Stimulated activated CD8-positive, alpha-beta memory T cell treated with anti-CD3 and anti-CD28 coated beads, Interleukin-12 subunit alpha, Interleukin-12 subunit beta, amount 100 ng/mL, for 4 hours (primary cell): ENCODE measurements around the gene CHMP3.
"Not testable (repeated sequence)": the region's sequence is repeated elsewhere in the genome, so short reads cannot be mapped to it uniquely, and the experiment has no call there.

Experiments used
- DNase-seq: peaks from one replicate; pipeline ENCODE4 v3.0.0-alpha.2; 2020; ENCODE audit warnings: low read depth

Gene CHMP3

DNA sequence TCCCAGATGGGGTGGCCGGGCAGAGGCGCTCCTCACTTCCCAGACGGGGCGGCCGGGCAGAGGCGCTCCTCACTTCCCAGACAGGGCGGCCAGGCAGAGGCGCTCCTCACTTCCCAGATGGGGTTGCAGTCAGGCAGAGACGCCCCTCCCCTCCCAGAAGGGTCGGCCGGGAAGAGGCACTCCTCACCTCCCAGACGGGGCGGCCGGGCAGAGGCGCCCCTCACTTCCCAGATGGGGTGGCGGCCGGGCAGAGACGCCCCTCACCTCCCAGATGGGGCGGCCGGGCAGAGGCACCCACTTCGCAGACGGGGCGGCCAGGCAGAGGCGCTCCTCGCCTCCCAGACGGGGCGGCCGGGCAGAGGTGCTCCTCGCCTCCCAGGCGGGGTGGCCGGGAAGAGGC is 13.8 kb downstream of the CHMP3 start:
- not testable (repeated sequence) for DNase-seq

DNA sequence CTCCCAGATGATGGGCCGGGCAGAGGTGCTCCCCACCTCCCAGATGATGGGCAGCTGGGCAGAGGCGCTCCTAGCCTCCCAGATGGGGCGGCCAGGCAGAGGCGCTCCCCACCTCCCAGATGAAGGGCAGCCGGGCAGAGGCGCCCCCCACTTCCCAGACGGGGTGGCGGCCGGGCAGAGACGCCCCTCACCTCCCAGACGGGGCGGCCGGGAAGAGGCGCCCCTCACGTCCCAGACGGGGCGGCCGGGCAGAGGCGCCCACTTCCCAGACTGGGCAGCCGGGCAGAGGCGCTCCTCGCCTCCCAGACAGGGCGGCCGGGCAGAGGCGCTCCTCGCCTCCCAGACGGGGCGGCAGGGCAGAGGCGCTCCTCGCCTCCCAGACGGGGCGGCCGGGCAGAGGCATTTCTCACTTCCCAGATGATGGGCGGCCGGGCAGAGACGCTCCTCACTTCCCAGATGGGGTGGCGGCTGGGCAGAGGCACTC is 14.3 kb downstream of the CHMP3 start:
- not testable (repeated sequence) for DNase-seq

- DNase-seq, result not testable (repeated sequence)
These were observed 14.9 kb downstream of the CHMP3 start for GRCh38 chr2:86548165-86548912.

- DNase-seq, result not testable (repeated sequence)
These were observed 17.8 kb downstream of the CHMP3 start for GRCh38 chr2:86545296-86545924.

- not testable (repeated sequence) for DNase-seq
These were observed 18.8 kb downstream of the CHMP3 start for GRCh38 chr2:86544278-86545099.

- DNase-seq, result no peak
These were observed 19.4 kb downstream of the CHMP3 start for GRCh38 chr2:86543793-86544192.

DNA sequence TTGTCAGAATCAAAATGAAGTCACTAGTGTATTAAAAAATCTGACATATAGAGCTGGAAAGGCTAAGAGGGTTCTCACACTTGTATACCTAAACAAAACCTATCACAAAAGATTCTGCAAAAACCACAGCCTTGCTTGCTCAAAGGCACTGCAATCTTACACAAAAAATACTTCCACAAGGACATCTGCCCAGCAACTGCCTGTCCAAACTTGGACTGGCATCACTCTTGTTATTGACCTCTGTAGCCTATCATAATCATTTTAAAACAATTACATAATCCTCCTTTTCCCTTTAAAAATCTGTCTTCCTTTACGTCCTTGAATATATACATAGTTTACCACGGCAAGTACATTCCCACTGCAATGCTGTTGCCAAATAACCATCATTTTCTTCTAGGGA is 19.9 kb downstream of the CHMP3 start:
- DNase-seq, result no peak

DNA sequence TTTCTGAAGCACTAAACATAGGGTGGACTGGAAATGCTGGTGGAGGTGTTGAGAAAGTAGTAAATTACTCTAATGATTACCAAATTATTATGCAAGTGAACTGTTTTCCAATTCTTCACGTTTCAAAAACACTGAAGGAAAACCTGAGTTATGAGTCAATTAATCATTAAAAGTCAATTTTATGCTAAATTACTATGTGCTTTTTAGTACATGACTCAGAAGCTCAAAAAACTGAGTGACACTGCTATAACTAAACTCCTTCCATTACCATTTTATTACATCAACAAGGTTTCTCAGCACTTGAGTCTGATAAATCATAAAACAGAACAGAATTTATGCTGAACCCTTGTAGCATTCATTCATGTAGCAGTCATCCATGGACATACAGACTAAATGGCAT is 20.4 kb downstream of the CHMP3 start:
- no peak for DNase-seq

DNA sequence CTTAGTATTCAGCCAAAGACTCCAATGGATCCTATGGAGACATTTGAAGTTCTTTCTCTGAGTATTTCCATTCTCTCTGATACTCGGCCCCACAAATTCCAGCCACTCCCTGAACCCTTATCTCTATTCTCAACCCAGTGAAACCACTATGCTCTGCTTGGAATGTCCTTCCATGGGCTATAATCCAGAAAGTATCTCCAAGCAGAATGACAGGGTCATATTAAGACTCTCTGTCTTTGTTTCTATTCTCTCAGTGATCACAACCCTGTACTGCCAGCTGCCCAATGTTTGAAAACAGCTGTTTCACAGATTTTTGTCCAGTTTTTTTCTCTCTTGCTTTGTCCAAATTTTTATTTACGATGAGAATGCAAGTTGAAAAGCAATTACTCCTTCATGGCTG is 21.9 kb downstream of the CHMP3 start:
- DNase-seq, result no peak

GRCh38 chr2:86533589-86533988 is 29.7 kb downstream of the CHMP3 start:
- DNase-seq, result no peak

- DNase-seq, result no peak
These were observed 37.6 kb downstream of the CHMP3 start for GRCh38 chr2:86525421-86526340.

DNA sequence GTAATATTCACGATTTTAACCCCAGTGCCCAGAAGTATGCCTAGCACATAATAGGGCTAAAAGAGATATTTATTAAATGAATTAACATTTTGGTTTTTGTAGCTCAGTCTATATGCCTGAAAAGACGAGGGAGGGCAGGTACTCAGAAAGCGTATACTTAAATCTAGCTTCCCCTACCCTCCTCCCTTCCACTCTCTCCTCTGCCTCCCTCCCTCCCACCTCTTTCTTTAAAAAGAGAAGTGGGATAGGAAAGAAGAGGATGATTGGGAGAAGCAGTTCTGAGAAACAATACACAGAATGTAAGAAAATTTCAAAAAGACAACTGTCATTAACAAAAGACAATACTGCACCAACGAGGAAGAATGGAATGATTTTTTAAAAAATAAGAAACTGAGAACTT is 39.8 kb downstream of the CHMP3 start:
- DNase-seq, result no peak

- no peak for DNase-seq
These were observed 40.5 kb downstream of the CHMP3 start for GRCh38 chr2:86522711-86523110.

- DNase-seq, result no peak
These were observed 41.3 kb downstream of the CHMP3 start for GRCh38 chr2:86521922-86522321.

GRCh38 chr2:86520153-86520552 is 43.1 kb downstream of the CHMP3 start:
- no peak for DNase-seq

DNA sequence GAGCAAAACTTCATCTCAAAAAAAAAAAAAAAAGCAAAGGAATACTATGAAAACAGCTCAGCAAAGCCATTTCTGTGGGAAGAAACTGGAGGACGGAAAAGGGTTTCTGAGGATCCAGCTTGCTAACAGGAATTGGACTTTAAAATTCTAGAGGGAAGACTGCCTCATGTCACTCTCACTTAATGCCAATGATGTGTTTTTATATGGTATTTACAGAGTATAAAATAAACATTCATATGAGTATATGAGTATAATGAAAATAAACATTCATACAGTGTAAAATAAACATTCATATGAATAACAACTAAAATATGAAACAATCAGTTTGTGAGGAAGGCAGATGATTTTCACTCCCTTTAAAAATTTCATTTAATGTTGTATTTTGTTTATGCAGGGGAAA is 43.9 kb downstream of the CHMP3 start:
- DNase-seq, result no peak

DNA sequence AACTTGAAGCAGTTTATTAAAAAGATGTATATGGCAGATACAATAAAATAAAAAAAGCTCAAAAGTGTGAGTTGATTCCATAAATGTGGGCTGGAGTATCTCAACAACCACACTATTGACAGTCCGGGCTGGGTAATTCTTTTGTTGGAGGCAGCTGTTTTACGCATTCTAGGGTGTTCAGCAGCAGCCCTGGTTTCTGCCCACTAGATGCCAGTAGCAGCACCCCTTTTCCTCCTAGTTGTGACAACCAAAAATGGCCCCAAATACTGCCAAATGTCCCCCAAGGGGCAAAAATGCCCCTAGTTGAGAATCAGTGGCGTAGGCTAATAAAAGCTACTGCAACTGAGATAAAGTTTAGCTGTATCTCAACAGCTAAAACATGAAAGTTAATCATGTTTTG is 44.8 kb downstream of the CHMP3 start:
- no peak for DNase-seq

DNA sequence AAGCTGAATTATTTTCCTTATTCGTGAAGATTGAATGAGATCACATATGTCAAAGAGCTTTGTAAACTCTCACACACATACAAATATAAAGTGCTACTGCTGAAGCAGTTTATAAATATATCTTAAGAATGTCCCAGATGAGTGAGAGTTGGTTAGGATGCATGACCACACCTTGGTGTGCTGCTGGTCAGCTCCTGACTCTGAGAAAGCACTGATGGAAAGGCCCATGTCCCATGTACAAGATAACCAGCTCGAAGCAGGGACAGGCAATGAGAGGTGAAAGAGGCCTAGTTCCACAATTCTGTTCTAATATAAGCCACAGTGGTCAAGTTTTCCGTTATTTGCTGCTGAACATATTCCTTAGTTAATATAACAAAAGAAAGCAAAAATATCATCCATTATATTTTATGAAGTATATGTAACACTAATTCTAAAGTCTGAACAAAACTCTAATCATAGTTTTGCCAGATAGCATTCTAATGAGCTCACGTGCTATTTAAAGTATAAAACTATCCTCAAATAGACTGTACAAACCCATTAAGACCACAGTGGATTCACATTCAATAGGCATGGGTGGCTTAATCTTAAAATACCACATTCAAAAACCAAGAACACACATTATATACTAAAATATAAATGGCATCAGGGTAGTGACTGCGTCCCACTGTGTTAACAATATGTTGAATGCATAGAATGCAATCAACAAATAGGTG is 49.1 kb downstream of the CHMP3 start:
- no peak for DNase-seq

- no peak for DNase-seq
These were observed 50.4 kb downstream of the CHMP3 start for GRCh38 chr2:86512892-86513291.

- no peak for DNase-seq
These were observed 51.2 kb downstream of the CHMP3 start for GRCh38 chr2:86512034-86512433.

GRCh38 chr2:86510436-86510933 is 52.8 kb downstream of the CHMP3 start:
- DNase-seq, result no peak
